Tibial artery (tissue), 4 donors: ENCODE results near the gene EPS8L3.

Experiments used
- DNase-seq, 2 donors: peaks; one replicate each; pipeline ENCODE4 v3.0.0-alpha.2; 2019
- H3K27ac ChIP-seq, 2 donors: fragments of 200-600 bp; sonication (generic) in 1 of 2; 1 replicate in 1 of 2; 2 replicates in 1 of 2; pipeline ENCODE4 v1.5.1; 2018 to 2019; ENCODE audit warnings: mild to moderate bottlenecking in 1 of 2
- H3K27me3 ChIP-seq, 2 donors: fragments of 200-600 bp; sonication (generic) in 1 of 2; one replicate each; pipeline versions ENCODE4 v1.5.1 to v1.6.0; 2016 to 2019
- H3K36me3 ChIP-seq, 3 donors: fragments of 200-600 bp; sonication (generic) in 2 of 3; one replicate each; pipeline ENCODE4 v1.5.1; 2016 to 2019; ENCODE audit warnings: mild to moderate bottlenecking in 2 of 3
- H3K4me1 ChIP-seq, 4 donors: fragments of 200-600 bp; sonication (generic) in 2 of 4; 1 replicate in 3 of 4; 2 replicates in 1 of 4; pipeline ENCODE4 v1.5.1; 2016 to 2019
- H3K4me3 ChIP-seq, 2 donors: fragments of 200-600 bp; sonication (generic) in 1 of 2; 1 replicate in 1 of 2; 2 replicates in 1 of 2; pipeline ENCODE4 v1.5.1; 2018 to 2019; ENCODE audit warnings: mild to moderate bottlenecking in 2 of 2
- H3K9me3 ChIP-seq, 3 donors: fragments of 200-600 bp; sonication (generic) in 1 of 3; one replicate each; pipeline ENCODE4 v1.5.1; 2016 to 2019
- CTCF ChIP-seq, 2 experiments: fragments of 200-600 bp in 1 of 2; fragments of 450-650 bp in 1 of 2; IDR thresholded peaks; one replicate each; pipeline ENCODE4 v1.5.1; 2017 to 2019; ENCODE audit warnings: antibody characterized with exemption in 2 of 2, mild to moderate bottlenecking in 1 of 2, moderate library complexity in 1 of 2
- intact Hi-C: fragments of 100-400 bp; cut with DNase I; formaldehyde crosslinking; loops from one replicate; pipeline ENCODE4 v1.15.0; 2023; ENCODE audit warnings: low total_unique reads

EPS8L3 gene

DNA sequence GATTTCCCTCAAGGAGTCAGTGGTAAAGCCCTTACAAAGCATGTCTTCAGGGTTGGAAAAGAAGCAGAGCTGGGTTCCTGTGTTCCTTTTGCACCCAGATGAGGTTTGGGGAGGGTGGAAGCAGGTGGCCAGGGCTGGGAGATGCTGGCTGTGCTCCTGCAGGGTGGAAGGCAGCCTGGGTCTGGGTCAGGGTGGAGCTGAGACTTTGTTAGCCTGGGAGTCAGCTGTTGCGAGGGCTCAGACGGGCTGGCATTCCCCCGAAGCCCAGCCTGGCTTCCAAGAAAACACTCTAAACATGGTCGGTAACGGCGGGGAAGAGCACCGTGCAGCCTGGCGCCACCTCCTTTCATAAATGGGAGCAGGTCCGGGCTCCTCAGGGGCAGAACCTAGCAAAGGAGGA lies 43.7 kb upstream of the EPS8L3 start:
- TF ChIP-seq CTCF (IDR thresholded peaks at IDR 0.05): no peak
- Histone ChIP-seq H3K4me1 (peaks cover 0 to 24% (median 18%) of the 10 kb centered on the region in 4 donors), H3K4me3 (no peak overlapping the region), H3K27ac (no peak overlapping the region), H3K36me3 (no peaks in the 10 kb centered on the region), H3K9me3 (no peaks in the 10 kb centered on the region), H3K27me3 (no peaks in the 10 kb centered on the region)
- DNase-seq: peak in 1 of 2 donors; percentile 33
- intact Hi-C loops: no loop called here

GRCh38 chr1:109806733-109807400 lies 43.1 kb upstream of the EPS8L3 start:
- Histone ChIP-seq H3K4me3 (no peak overlapping the region), H3K36me3 (no peaks in the 10 kb centered on the region), H3K9me3 (no peaks in the 10 kb centered on the region), H3K27me3 (no peaks in the 10 kb centered on the region), H3K27ac (no peak overlapping the region), H3K4me1 (peaks cover 0 to 25% (median 18%) of the 10 kb centered on the region in 4 donors)
- intact Hi-C loops: no loop called here
- peak in 1 of 2 donors; percentile 57 for DNase-seq
- no peak for TF ChIP-seq CTCF (IDR thresholded peaks at IDR 0.05)

DNA sequence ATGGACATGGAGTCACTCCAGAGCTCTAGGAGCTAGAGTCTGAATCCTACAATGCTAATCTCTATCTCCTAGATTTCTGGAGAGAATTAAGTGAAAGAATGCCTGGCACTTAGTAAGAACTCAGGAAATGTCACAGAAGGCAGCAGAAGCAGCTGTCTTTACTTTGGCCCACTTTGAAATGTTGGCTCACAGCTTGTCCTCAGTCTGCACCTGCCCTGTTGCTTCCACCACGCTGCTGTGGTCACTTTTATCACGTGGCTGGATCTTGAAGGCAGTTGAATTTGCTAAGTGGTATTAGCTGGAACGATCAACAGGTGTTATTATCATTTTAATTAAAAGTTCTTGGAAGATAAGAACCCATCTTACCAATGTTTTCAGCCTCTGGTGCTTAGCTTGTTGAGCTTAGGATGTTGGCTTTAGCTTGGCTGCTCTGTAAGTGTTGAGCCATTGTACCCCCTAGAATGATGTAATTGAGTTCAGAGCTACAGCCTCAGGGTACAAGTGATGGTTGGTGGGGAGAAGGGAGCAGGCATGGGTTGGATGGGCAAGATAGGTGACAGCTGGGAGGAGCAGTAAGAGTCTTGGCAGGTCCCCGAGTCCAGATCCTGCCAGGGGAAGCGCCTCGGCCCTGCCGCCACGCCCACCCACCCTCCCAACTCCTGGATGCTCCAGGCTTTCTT lies 41.9 kb upstream of the EPS8L3 start:
- no peak overlapping the region for H3K4me3 ChIP-seq
- H3K27me3 ChIP-seq: no peaks in the 10 kb centered on the region
- DNase-seq: peak in 1 of 2 donors; percentile 20
- peaks cover 0 to 25% (median 18%) of the 10 kb centered on the region in 4 donors for H3K4me1 ChIP-seq
- no peaks in the 10 kb centered on the region for H3K9me3 ChIP-seq
- no peak for TF ChIP-seq CTCF (IDR thresholded peaks at IDR 0.05)
- H3K36me3 ChIP-seq: no peaks in the 10 kb centered on the region
- H3K27ac ChIP-seq: no peak overlapping the region
- intact Hi-C loops: no loop called here

- peak in 1 of 2 donors; percentile 9 for DNase-seq
These were observed 40.9 kb upstream of the EPS8L3 start for GRCh38 chr1:109804660-109805059.

GRCh38 chr1:109803901-109804331 lies 40.2 kb upstream of the EPS8L3 start:
- intact Hi-C loops: no loop called here
- peak in 1 of 2 donors; percentile 64 for DNase-seq

More at GRCh38 chr1:109804660-109805059, 40.9 kb upstream of the EPS8L3 start:
- Histone ChIP-seq H3K27ac (no peak overlapping the region), H3K4me3 (no peak overlapping the region), H3K4me1 (peaks cover 0 to 25% (median 18%) of the 10 kb centered on the region in 4 donors), H3K9me3 (no peaks in the 10 kb centered on the region), H3K27me3 (no peaks in the 10 kb centered on the region), H3K36me3 (no peaks in the 10 kb centered on the region)
- TF ChIP-seq CTCF (IDR thresholded peaks at IDR 0.05): no peak
- intact Hi-C loops: no loop called here

More at GRCh38 chr1:109803901-109804331, 40.2 kb upstream of the EPS8L3 start:
- Histone ChIP-seq H3K9me3 (no peaks in the 10 kb centered on the region), H3K27ac (peak overlapping the region in 1 of 2 donors; percentile 48), H3K27me3 (no peaks in the 10 kb centered on the region), H3K4me3 (no peak overlapping the region), H3K36me3 (no peaks in the 10 kb centered on the region), H3K4me1 (peaks cover 0 to 25% (median 18%) of the 10 kb centered on the region in 4 donors)
- TF ChIP-seq CTCF (IDR thresholded peaks at IDR 0.05): no peak
